HepG2 (cell line): ENCODE data around the gene ZNF628. TPM values are rescaled to one million over a fixed set of nuclear protein-coding genes. Genes with fewer than 3 reads are reported as not detected.

Experiments
- CSRNP2 ChIP-seq: sonication (generic); formaldehyde crosslinking; conservative IDR thresholded peaks from 2 replicates; pipeline ENCODE4 v1.8.0; 2022; ENCODE audit warnings: low read depth, missing genetic modification reagents
- ELF3 ChIP-seq: IDR thresholded peaks from 2 replicates; pipeline ENCODE4 v1.6.1; 2016; ENCODE audit warnings: missing genetic modification reagents, missing compliant biosample characterization
- ONECUT2 ChIP-seq: sonication (generic); formaldehyde crosslinking; IDR thresholded peaks from 2 replicates; pipeline ENCODE4 v1.4.0; 2020; ENCODE audit warnings: missing genetic modification reagents
- RNF219 ChIP-seq: sonication (generic); formaldehyde crosslinking; IDR thresholded peaks from 2 replicates; pipeline ENCODE4 v1.5.0; 2020; ENCODE audit warnings: mild to moderate bottlenecking, missing genetic modification reagents
- SIX1 ChIP-seq: sonication (generic); formaldehyde crosslinking; IDR thresholded peaks from 2 replicates; pipeline ENCODE4 v1.4.0; 2020; ENCODE audit warnings: missing genetic modification reagents, borderline replicate concordance
- TAF15 ChIP-seq: fragments of 200-400 bp; formaldehyde crosslinking; IDR thresholded peaks from one replicate; pipeline ENCODE4 v1.6.1; 2018; ENCODE audit warnings: mild to moderate bottlenecking, low read depth, low read length; ENCODE audit not compliant: poor library complexity, severe bottlenecking
- TCF12 ChIP-seq, 2 experiments: fragments of 450-650 bp in 1 of 2; sonication (generic) in 1 of 2; formaldehyde crosslinking in 1 of 2; IDR thresholded peaks; 2 replicates each; pipeline versions ENCODE4 v1.6.1 to v1.8.0; 2017 to 2022; ENCODE audit warnings: antibody characterized with exemption in 1 of 2, mild to moderate bottlenecking in 1 of 2, missing genetic modification reagents in 1 of 2, moderate library complexity in 1 of 2
- ZBTB1 ChIP-seq: sonication (generic); formaldehyde crosslinking; IDR thresholded peaks from 2 replicates; pipeline ENCODE4 v1.4.0; 2020; ENCODE audit warnings: missing genetic modification reagents, borderline replicate concordance
- ZNF280B ChIP-seq: sonication (generic); formaldehyde crosslinking; IDR thresholded peaks from 2 replicates; pipeline ENCODE4 v1.5.0; 2020; ENCODE audit warnings: missing genetic modification reagents, mild to moderate bottlenecking, borderline replicate concordance
- ZNF563 ChIP-seq: sonication (generic); formaldehyde crosslinking; IDR thresholded peaks from 2 replicates; pipeline ENCODE4 v1.8.0; 2022; ENCODE audit warnings: mild to moderate bottlenecking, moderate library complexity, missing genetic modification reagents
- ZNF619 ChIP-seq: sonication (generic); formaldehyde crosslinking; IDR thresholded peaks from 2 replicates; pipeline ENCODE4 v1.4.0; 2020; ENCODE audit warnings: mild to moderate bottlenecking, missing genetic modification reagents
- ZNF644 ChIP-seq: IDR thresholded peaks from 2 replicates; pipeline ENCODE4 v1.6.1; 2016; ENCODE audit warnings: low read depth
- ZNF646 ChIP-seq: sonication (generic); formaldehyde crosslinking; IDR thresholded peaks from 2 replicates; pipeline ENCODE4 v1.9.0; 2021; ENCODE audit warnings: mild to moderate bottlenecking, missing genetic modification reagents
- ZNF878 ChIP-seq: sonication (generic); formaldehyde crosslinking; IDR thresholded peaks from 2 replicates; pipeline ENCODE4 v1.8.1; 2023; ENCODE audit warnings: mild to moderate bottlenecking, missing genetic modification reagents, moderate library complexity
- ZNF879 ChIP-seq: sonication (generic); formaldehyde crosslinking; IDR thresholded peaks from 2 replicates; pipeline ENCODE4 v1.8.1; 2023; ENCODE audit warnings: missing genetic modification reagents
- ZSCAN21 ChIP-seq: sonication (generic); formaldehyde crosslinking; IDR thresholded peaks from 2 replicates; pipeline ENCODE4 v1.8.0; 2022; ENCODE audit warnings: mild to moderate bottlenecking, missing genetic modification reagents, moderate library complexity, borderline replicate concordance
- ZSCAN9 ChIP-seq: IDR thresholded peaks from 2 replicates; pipeline ENCODE4 v1.6.1; 2016; ENCODE audit warnings: borderline replicate concordance
- polyA plus RNA-seq, 8 experiments: library from polyadenylated mRNA; depleted of rRNA in 3 of 8; stranded (reverse) in 7 of 8; unstranded in 1 of 8; fragments of >200 nt; fragmentation: Illumina TruSeq in 4 of 8; extraction: Trizol in 4 of 8; gene quantifications; 2 replicates each; pipeline versions ENCODE4 v1.2.1 to v1.2.3, GENCODE V29; 2011 to 2016; ENCODE audit warnings: low read depth in 4 of 8, missing spikeins in 1 of 8, mixed read lengths in 1 of 8; ENCODE audit not compliant: insufficient read depth in 1 of 8
- total RNA-seq, 5 experiments: library from RNA; depleted of rRNA; stranded (reverse); fragments of >200 nt; fragmentation: Illumina TruSeq; extraction: Trizol; gene quantifications; 2 replicates each; pipeline ENCODE4 v1.2.3, GENCODE V29; 2016; ENCODE audit warnings: low read depth in 1 of 5

Gene ZNF628
- total and polyA plus RNA-seq, 2 of the 13 experiments (the other 11 are each of a cell fraction or from before 2014, with no cell fraction given): 0.54 to 1.2 TPM

- TF ChIP-seq ZNF646 (CRISPR knock-in tag): no peak
- no peak for TF ChIP-seq ZNF878 (CRISPR knock-in tag)
- peak; percentile 91; the same call in 1 of the 2 replicates for TF ChIP-seq ZNF619
- TF ChIP-seq ZNF563 (CRISPR knock-in tag): no peak
- peak; percentile 62 for TF ChIP-seq ZSCAN9
- no peak for TF ChIP-seq TAF15
- TF ChIP-seq TCF12 (IDR thresholded peaks at IDR 0.05): no peak
- TF ChIP-seq TCF12 (CRISPR knock-in tag; IDR thresholded peaks at IDR 0.05): peak; percentile 58; the same call in 1 of the 2 replicates
- peak; percentile 75 for TF ChIP-seq ZSCAN21
- 0 out of 2 replicates have a peak, but pooled peaks have one; percentile 10 for TF ChIP-seq SIX1
- no peak for TF ChIP-seq ZBTB1 (CRISPR knock-in tag)
- no peak; the same call in 1 of the 2 replicates for TF ChIP-seq ELF3 (CRISPR knock-in tag)
- TF ChIP-seq RNF219 (CRISPR knock-in tag): no peak
- TF ChIP-seq ZNF280B (CRISPR knock-in tag): peak; percentile 76; the same call in 1 of the 2 replicates
- TF ChIP-seq CSRNP2 (CRISPR knock-in tag): no peak
- 0 out of 2 replicates have a peak, but pooled peaks have one; percentile 39 for TF ChIP-seq ZNF879 (CRISPR knock-in tag)
- TF ChIP-seq ZNF644 (CRISPR knock-in tag): no peak
- TF ChIP-seq ONECUT2 (CRISPR knock-in tag): 0 out of 2 replicates have a peak, but pooled peaks have one; percentile 29
Observed at GRCh38 chr19:55476100-55476775, at the start of gene ZNF628 (continued).
